ENCODE data around the gene STK38. TPM values are rescaled to one million over a fixed set of nuclear protein-coding genes. Genes with fewer than 3 reads are reported as not detected.

The STK38 gene
- total and polyA plus RNA-seq, 9 of the 15 experiments (the other 6 are each of a cell fraction or from before 2014, with no cell fraction given): 5.7 to 28.7 (median 19.5) TPM

DNA sequence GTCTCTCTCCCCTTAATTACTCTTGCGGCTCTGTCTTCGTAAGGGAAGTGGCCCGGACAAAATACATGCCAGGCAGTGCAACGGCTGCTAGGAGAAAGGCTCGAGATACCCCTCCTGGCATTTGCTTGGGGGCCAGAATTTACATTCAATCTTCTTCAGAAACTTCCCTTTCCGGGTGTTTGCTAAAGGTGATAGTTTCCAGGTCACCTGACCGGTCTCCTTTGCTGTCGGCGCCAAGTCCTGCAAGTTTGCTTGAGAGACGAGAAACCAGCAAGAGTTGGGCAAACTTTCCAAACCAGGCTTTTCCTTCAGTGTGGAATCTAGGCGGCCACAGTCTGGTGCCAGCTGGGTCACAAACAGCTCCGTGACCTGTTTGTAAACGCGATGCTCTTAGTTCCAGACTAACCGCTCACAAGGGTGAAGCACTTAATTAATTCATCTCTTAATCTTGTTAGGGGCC is 46.3 kb upstream of the STK38 start (continued):
- TF ChIP-seq CHD4 (IDR thresholded peaks at IDR 0.05; ENCODE audit: insufficient read depth, insufficient replicate concordance, low read depth, low read length, poor library complexity, severe bottlenecking) (peak; percentile 26), MIER1 (IDR thresholded peaks at IDR 0.05; ENCODE audit: low read depth) (peak; percentile 85), PHF21A (IDR thresholded peaks at IDR 0.05; ENCODE audit: borderline replicate concordance, low read depth) (peak; percentile 53; the same call in 1 of the 2 replicates)

DNA sequence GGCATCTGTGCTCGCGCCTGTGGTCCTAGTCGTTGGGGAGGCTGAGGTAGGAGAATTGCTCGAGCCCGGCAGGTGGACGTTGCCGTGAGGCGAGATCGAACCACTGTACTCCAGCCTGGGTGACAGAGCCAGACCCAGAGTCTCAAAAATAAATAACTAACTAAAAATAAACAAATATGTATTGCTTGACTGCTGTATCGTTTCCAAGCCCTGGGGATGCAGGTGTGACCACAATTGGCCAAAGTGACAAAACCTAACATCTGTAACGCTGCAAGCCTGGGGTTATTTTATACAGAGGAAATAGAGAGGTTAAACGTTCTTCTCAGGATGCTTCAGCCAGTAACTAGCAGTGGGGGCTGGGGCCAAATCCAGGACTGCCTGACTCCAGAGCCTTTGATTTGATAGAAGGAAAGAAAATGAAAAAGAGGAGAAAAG is 45.0 kb upstream of the STK38 start:
- Histone ChIP-seq H4K20me1 (replicated peaks; ENCODE audit: control insufficient read depth, insufficient read depth, low read length) (peaks cover 26% of the 10 kb centered on the region), H3K9me1 (ENCODE audit: control insufficient read depth, insufficient read depth, low read length) (peaks cover under 1% of the 10 kb centered on the region), H2AFZ (ENCODE audit: low read depth, low read length) (0 out of 2 replicates have a peak overlapping the region, but pooled peaks have one; percentile 21), H3K4me1 (replicated peaks in 1 of 2; ENCODE audit: control insufficient read depth in 2 of 2, insufficient read depth in 2 of 2, low read length in 2 of 2) (peaks cover 6 to 18% of the 10 kb centered on the region in 2 experiments; a peak in 4 of 5 replicates), H3K79me2 (ENCODE audit: control insufficient read depth, insufficient read depth, low read length) (peaks cover 40% of the 10 kb centered on the region), H3K4me2 (ENCODE audit: insufficient read depth, low read length) (no peak overlapping the region), H3K9ac (ENCODE audit: insufficient read depth in 1 of 2, low read depth in 2 of 2, low read length in 2 of 2) (0 out of 4 replicates have a peak overlapping the region, but pooled peaks of 1 of the 2 experiments have one; percentile 11), H3K4me3 (no peak overlapping the region), H3K36me3 (ENCODE audit: control insufficient read depth, insufficient read depth, low read length) (peaks cover 24% of the 10 kb centered on the region), H3K9me3 (replicated peaks; ENCODE audit: control insufficient read depth, insufficient read depth, low read depth, low read length) (no peaks in the 10 kb centered on the region; the same call in 1 of the 2 replicates), H3K27ac (ENCODE audit: extremely low read depth, low read depth, low read length) (no peak overlapping the region), H3K27me3 (ENCODE audit: control insufficient read depth in 2 of 2, insufficient read depth in 2 of 2, low read length in 2 of 2) (no peaks in the 10 kb centered on the region)
- ATAC-seq (no peak), FAIRE-seq (no peak), DNase-seq (ENCODE audit: extremely low read depth in 1 of 4, low spot score in 3 of 4) (no peak)
- in situ Hi-C loops (cut with MboI) (no loop called here), intact Hi-C loops (cut with micrococcal nuclease) (loop anchor here (5.0 kb wide), 1 partner anchor 150 kb away; the partner anchor contains the start of genes KCTD20 and PXT1)
- CTCF ChIA-PET (ENCODE audit: low intra/inter-chr PET ratio): interaction anchor here (0.6 kb wide), 1 partner anchor 232 kb away, joined by 4 read pairs; no protein-coding TSS in a partner anchor
- WGBS (ENCODE audit: insufficient coverage, low coverage, missing lambda C conversion rate): 87% methylated on average over 12 of the region's 12 CpGs
- POLR2A ChIA-PET: interaction anchor here (1.2 to 8.1 kb wide), 4 partner anchors 8 to 58 kb away, joined by 3 to 88 read pairs (median 10); no protein-coding TSS in a partner anchor
- no TSS peak for BruUV-seq (replicated peaks)
- TF ChIP-seq POLR2G (IDR thresholded peaks at IDR 0.05; ENCODE audit: low read depth, low read length): no peak
- no peak for TF ChIP-seq PHF20 (IDR thresholded peaks at IDR 0.05; ENCODE audit: partially characterized antibody)
- TF ChIP-seq RBM34 (IDR thresholded peaks at IDR 0.05; ENCODE audit: borderline replicate concordance, insufficient read depth, low read length): no peak
- TF ChIP-seq, protein P1, sequence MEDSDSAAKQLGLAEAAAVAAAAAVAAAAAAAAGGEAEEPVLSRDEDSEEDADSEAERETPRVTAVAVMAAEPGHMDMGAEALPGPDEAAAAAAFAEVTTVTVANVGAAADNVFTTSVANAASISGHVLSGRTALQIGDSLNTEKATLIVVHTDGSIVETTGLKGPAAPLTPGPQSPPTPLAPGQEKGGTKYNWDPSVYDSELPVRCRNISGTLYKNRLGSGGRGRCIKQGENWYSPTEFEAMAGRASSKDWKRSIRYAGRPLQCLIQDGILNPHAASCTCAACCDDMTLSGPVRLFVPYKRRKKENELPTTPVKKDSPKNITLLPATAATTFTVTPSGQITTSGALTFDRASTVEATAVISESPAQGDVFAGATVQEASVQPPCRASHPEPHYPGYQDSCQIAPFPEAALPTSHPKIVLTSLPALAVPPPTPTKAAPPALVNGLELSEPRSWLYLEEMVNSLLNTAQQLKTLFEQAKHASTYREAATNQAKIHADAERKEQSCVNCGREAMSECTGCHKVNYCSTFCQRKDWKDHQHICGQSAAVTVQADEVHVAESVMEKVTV (CRISPR knock-in tag; IDR thresholded peaks at IDR 0.05): no peak
- no peak for TF ChIP-seq ELF4 (CRISPR knock-in tag; IDR thresholded peaks at IDR 0.05)
- no peak for TF ChIP-seq U2AF2 (optimal IDR thresholded peaks at IDR 0.05; ENCODE audit: low read depth, low read length)
- no peak for TF ChIP-seq TEAD4 (IDR thresholded peaks at IDR 0.05; ENCODE audit: low read length)
- no peak for TF ChIP-seq TEAD4 (CRISPR knock-in tag; IDR thresholded peaks at IDR 0.05; ENCODE audit: borderline replicate concordance)
- TF ChIP-seq MTA1 (IDR thresholded peaks at IDR 0.05; ENCODE audit: borderline replicate concordance): no peak
- TF ChIP-seq TARDBP (IDR thresholded peaks at IDR 0.05): no peak
- TF ChIP-seq GABPA (tag; conservative IDR thresholded peaks at IDR 0.05; ENCODE audit: low read depth): no peak
- TF ChIP-seq MBD2 (IDR thresholded peaks at IDR 0.05; ENCODE audit: borderline replicate concordance, low read depth): no peak
- no peak for TF ChIP-seq HDGF (IDR thresholded peaks at IDR 0.05)
- TF ChIP-seq RAD51 (IDR thresholded peaks at IDR 0.05; ENCODE audit: borderline replicate concordance, low read depth): no peak

All from K562 (cell line).